ENCODE data around the gene MSN.
A peak's percentile ranks its signal among the peaks of the same experiment; 100 is the strongest.
"Not testable (repeated sequence)": the region's sequence is repeated elsewhere in the genome, so short reads cannot be mapped to it uniquely, and the experiment has no call there.

The MSN gene

DNA sequence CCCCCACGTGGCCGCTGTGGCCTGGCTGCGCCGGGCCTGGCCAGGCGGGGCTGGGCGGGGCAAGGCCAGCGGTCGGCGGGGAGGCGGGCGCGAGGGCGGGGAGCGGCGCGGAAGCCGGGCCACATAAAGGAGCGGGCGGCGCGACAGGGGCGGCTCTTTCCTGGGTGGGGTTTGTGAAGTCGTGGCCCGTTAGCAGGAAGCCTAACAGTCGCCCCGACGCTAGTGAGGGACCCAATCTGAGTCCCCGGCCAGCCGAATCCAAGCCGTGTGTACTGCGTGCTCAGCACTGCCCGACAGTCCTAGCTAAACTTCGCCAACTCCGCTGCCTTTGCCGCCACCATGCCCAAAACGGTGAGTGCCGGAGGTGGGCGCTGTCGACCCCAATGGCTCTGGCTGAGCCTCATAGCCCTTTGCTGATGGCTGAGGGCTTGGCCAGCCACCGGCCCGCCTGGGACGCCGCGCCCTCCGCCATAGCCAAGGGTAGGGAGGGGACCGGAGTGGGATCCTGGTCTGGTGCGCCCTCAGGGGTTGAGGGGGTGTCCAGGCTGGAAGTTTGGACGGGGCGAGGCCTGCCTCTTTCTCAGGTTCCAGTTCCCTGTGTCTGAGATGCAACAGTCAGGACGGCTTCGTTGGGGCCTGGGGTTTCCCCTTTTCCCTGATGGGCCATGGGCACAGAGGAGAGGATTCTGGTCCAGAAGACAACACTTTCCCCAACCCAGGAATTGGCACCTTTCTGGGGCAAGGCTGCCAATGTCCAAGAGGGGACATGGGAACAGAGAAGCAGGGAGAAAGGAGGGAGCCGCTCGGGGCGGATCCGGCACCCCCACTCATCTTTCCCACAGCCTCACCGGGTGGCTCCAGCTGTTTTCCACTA, at the start of gene MSN:
MSN (plus strand) TSS at position 152 of the 874 bp plus-strand sequence; CDS start at position 340, 188 bp downstream.
- DNase-seq: peak in 1 of 2 experiments; percentile 53

DNA sequence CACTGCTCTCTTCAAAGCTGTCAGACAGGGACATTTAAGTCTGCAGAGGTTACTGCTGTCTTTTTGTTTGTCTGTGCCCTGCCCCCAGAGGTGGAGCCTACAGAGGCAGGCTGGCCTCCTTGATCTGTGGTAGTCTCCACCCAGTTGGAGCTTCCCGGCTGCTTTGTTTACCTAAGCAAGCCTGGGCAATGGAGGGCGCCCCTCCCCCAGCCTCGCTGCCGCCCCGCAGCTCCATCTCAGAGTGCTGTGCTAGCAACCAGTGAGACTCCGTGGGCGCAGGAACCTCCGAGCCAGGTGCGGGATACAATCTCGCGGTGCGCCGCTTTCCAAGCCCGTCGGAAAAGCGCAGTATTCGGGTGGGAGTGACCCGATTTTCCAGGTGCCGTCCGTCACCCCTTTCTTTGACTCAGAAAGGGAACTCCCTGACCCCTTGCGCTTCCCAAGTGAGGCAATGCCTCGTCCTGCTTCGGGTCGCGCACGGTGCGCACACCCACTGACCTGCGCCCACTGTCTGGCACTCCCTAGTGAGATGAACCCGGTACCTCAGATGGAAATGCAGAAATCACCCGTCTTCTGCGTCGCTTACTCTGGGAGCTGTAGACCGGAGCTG, 47.3 kb upstream of the MSN start:
- DNase-seq: not testable (repeated sequence)

DNA sequence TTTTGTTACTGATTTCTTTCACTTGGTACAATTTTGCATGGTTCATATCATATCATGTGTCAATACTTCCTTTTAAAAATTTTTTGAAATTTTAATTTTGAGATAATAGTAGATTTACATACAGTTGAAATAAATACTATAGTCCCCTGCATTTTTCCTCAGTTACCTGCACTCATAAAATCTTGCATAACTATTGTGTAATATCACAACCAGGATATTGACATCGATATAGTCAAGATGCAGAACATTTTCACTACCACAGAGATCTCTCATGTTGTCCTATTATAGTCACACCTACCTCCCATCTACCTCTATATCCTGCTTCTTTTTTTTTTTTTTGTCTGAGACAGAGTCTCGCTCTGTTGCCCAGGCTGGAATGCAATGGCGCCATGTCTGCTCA, 36.7 kb upstream of the MSN start:
- DNase-seq: no peak

DNA sequence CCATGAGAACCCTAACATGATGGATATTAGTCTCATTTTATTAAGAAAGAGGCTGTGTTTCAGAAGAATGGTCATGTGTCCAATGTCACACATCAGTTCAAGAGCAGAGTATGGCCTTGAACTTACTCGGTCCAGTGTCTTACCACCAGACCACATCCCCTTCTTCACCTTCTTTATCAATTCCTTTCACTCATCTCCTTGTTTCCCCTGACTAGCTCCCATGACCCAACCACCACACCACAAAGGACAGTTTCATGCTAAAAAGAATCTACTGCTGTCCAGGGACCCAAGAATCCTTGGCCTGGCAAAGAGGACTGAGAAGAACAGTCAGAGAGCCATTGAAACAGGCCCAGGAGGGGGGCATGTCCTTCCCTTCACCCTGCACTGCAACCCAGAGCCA, 33.6 kb upstream of the MSN start:
- no peak for DNase-seq

DNA sequence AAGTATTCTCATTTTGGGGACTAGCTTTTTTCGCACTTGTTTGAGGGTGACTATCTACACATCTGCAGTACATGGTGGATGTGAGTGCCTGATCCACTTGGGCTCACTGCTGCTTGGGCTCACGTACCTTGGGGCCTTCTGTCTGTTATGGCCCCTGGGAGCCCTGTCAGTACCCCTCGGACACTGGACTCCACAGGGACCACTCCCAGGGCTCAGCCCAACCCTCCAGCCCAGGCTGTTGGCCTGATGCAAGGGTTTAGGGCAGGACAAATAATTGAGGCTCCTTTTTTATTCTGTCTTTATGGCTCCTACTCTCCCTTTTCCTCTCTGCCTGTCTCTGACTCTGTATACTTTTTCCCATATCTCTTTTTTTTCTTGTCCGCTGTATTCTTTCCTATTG, 32.7 kb upstream of the MSN start:
- no peak for DNase-seq

DNA sequence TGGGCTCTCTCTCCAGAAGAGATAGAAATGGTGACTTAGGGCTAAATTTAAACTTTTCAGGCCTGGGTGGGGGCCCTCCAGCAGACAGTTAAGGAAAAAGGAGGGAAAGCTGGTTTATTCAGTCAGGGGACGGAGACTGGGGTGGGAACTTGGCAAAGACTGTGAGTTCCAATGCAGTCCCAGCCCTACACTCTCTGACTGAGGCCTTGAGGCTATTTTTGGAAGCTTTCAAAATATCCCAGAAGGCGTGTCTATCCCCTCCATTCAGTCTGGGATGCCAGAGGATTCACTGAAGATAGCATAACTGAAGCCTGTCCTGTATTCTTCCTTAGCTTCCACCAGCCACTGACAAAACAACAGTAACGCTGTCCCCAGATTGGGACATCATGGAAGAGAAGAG, 32.1 kb upstream of the MSN start:
- no peak for DNase-seq

DNA sequence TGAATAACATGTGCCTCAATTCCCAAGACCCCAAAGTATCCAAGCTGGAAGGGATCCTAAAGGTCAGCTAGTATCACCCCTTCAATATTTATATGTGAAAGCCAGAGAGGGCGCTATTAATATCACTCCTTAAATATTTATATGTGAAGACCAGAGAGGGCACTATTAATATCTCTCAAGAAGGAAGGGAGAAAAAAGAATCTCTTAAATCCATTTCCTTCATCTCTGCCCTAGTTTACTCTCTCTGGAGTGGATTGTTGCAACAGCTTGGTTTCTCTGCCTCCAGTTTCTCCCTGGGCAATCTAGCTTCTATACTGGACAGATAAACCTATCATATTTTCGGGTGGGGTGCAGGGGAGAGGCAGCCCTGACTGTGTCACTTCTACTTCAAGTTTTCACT, 31.6 kb upstream of the MSN start:
- no peak for DNase-seq

DNA sequence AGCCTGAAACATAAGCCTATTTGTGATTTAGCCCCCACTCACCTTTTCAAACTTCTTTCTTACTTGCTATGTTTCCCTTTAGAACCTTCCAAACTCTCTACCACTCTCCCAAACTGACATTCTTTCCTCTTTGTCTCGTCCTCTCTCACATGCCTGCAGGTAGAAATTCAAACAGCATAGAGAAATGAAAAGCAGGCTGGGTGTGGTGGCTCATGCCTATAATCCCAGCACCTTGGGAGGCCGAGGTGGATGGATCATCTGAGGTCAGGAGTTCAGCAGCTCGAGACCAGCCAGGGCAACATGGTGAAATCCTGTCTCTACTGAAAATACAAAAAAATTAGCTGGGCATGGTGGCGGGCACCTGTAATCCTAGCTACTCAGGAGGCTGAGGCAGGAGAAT, 31.2 kb upstream of the MSN start:
- not testable (repeated sequence) for DNase-seq

DNA sequence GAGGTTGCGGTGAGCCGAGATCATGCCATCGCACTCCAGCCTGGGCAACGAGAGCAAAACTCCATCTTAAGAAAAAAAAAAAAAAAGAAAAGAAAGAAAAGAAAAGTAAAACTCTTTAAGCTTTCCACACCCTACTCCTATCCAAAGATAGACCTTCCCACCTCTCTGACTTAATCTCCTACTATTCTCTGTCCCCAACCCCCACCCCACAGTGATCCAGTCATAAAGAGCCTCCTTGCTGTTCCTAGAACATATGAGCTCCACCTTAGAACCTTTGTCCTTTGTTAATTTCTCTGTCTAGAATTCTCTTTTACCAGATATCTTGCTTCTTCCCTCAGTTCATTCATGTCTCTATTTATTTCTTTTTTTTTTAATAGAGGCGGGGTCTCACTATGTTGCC, 30.1 kb upstream of the MSN start:
- no peak for DNase-seq

DNA sequence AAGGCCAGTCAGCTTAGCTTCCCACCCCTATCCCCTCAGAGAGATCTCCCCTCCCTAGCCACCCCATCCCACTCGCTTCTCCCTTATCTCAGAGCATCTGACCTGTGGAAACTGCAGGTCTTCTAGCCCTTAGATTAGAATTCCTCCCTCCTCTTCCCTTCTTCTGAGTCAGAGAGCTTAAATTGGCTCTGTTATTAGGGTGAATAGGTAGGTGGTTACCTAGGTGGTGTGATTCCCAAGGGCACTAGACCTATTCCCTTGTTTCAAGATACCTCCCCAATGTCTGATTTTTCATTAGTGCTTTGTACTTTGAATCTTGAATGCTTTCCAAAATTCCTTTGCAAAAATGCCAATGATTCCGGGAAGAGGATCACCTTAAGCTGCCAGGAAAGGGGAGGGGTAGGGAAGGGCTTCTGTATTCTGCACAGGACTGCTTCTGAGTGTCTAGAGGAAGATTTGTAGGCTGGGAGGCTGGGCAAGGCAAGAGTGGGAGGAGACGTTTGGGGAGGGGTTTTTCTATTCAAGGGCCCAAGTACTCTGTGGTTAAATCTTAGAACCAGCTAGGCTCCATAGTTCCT, 24.5 kb upstream of the MSN start:
- DNase-seq: no peak

DNA sequence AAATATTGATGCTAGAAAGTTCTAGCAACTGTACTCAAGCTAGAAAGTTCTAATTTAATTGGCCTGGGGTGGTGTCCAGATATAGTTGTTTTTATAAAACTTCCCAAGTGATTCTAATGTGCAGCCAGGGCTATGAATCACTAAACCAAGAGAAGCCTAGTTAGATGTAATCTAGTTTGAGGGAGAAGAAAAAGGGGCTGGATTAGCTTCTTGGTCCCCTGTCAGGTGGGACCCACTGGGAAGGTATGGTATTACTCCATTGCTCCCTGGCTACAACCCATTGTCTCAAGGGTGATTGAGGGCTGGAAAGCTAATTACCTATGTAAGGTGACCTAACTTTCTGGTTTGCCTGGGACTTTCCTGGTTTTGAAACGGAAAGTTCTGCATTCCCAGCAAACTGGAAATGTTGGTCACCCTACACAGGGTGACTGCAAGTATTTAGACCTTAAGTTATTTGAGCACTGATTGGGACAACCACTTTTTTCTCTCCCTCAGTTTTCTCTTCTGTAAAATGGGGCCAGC, 23.9 kb upstream of the MSN start:
- DNase-seq: no peak

DNA sequence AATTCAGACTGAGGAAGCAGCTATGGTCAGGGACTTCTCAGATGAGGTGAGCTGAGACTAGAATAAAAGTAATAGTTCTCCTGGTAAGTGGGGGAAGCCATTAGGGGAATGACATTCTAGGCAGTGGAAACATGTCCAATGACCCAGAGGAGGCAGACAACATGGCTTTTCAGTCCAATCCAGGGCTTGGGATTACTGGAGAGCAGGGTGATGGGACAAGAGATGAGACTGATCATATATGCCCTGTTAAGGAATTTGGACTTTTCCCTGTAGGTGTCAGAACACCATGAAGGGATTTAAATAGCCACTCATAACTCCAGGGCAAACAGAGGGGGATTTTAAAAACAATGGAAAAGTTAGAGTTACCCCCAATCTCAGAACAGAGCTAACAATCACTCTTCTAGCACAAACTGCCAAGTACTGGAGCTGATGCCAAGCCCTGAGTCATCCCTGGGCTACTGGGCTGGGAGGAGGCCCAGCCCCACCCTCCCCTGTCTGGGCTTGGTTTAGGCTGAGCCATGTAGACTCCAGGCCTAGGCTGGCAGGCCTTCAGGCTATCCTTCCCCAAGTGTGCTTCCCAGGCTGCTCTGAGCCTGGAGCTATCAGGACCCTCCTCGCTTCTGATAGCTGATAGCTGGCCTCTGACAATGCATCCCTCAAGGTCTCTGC, 22.7 kb upstream of the MSN start:
- no peak for DNase-seq

DNA sequence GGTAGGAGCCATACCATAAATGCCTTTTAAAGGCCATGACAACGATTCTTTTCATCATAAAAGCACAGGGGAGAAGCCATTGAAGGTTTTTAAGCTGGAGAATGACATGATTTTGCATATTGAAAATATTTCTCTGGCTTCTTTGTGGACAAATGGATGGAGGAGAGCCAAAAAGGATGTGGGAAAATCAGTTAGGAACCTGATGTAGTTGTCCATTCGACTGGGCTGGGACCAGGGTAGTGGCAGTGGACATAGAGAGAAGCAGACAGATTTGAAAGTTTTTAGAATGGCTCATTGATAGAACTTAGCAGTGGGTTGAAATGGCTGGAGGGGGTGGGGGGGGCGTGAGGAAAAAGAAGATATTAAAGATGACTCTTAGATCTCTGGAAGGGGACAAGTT, 19.7 kb upstream of the MSN start:
- no peak for DNase-seq

DNA sequence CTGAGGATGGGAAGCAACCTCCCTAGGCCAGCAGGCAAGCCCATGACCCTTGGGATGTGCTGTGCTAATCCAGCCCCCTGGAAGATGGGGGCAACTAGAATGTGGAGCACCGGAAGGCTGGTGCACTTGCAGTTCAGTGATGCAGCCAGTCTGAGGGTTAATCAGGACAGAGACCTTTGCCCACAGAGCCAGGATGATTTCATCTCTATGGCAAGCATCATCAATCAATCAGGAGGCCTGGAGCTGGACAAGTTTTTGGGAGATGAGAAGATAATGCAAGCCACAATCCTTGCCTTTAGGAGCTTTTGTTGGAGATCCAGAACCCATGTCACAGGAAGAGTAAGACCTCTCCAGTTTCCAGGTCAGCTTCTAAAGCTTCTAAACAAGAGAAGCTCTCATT, 15.4 kb upstream of the MSN start:
- no peak for DNase-seq

DNA sequence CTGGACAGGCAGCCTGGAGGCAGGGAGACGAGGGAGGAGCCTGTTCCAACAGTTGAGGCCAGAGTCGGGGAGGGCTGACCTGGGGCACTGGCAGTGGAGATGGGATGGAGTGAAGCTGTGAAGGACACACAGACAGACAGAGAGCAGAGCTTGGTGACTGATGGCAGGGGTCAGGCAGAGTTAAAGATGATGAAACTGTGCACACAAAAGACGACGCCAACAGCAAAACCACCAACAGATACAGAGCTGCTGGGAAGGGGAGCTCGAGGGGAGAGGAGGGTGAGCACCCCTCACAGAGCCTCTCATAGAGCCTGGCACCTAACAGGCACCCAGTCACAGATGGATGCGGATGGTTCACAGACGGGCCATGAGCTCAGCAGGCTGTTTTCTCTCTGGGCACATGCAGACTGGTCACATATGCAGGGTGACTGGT, 10.4 kb upstream of the MSN start:
- DNase-seq: not testable (repeated sequence)

DNA sequence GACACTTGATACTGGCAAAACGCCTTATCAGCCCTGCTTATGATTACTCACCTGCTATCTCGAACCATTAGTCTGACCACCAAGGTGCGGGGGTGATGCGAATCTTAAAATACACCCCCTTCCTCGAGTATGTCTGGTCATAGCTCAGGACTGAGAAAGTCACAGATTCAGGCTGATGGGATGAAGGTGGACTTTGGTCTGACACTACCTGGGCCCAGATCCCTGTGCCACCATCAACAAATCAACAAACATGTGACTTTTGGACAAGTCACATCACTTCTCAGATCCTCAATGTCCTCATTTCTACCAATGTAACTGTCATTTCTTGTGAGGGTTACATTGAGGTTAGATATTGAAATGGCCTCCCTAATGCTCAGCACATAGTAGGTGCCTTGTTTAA, 9.8 kb upstream of the MSN start:
- no peak for DNase-seq

DNA sequence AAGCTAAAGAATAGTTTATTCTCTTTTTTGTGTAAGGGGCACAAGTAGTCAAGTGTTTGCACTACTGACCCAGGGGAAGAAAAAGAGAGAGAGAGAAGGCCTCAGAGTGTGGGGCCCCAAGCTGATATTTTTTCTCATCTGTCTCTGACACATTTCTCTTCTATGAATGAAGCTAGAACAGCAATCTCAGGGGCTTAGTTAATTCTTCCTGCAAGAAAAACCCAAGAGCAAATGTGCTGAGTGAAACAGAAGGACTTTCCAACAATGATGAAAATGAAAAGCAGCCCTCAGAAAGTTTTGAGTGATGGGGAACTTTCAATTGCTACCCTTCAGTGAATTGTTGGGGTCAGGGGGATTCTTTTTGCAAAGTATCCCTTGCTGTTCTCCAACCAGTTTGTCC, 9.2 kb upstream of the MSN start:
- no peak for DNase-seq

DNA sequence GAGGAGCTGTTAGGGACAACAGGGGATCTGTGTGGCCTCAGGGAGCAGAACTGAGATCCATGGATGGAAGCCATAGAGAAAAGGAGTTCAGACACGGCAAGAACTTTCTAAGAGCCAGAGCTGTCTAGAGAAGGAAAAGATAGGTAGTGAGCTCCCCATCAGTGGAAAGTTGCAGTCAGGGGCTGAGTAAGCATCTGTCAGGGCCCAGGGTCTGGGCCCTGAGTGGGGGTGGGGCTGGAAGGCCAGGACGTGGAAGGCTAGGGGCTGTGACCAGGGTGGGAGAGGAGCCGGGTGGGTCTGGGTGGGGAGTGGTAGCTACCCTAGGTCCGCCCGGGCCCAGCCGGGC, 324 bp upstream of the MSN start:
- no peak for DNase-seq

DNA sequence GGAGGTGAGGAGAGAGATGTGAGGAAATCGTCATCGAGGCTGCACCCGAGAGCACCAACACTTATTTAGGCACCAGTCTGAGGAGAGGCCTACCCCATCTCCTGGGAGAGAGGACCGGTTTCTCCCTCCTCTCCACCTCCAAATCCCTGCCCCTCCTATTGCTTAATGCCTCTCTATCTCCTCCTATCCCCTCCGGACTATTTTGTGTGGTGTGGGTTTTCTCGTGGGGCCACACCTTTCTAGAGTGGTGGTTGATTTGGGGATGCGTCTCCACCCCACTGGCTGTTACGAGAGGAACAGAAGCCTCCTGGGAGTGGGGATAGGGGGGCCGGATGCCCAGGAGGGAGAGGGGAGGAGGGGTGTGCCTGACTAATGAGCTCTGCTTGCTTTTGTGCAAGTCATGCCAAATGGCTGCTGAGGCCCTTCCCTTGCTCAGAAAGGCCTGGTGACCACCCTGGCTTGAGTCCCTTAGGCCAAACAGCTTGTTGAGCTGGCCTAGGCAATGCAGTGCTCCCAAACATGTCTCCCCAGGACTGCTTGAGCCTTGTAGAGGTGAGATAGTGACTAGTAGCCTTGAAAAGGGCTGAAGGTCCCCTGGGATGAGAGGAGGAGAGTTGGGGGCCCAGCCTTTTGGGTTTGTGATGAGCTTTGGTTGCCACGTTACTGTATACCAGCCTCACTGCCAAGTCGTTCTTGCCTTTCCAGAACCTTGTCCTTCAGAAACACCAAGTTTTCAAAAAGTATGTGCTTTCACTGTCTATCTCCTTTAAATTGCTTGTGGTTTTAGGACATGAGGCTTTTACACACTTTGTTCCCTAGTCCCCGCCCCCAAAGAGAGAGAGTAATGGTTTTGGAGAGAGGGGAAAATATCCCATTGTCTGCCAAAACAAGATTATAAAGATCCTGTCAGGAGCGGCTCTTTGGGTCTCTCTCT, 1.2 kb downstream of the MSN start:
- peak; percentile 63 to 65 for DNase-seq

DNA sequence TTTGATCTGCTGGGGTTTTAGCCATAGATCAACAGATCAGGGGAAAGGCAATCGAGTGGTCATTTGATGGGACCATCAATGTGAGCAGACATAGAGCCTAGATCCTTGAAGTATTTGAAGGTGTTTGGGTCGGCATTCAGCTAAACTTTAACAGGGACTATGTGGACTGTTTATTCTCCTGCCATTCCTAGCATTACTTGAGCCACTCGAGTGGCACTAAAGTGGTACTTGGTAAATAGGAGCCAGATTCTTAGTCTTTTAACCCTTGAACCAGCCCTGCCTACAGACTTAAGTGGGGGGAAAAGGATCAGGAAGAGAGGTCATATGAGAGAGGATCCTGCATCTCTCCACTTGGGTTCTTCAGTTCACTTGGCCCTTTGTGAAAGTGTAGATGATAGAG, 3.8 kb downstream of the MSN start:
- no peak for DNase-seq

DNA sequence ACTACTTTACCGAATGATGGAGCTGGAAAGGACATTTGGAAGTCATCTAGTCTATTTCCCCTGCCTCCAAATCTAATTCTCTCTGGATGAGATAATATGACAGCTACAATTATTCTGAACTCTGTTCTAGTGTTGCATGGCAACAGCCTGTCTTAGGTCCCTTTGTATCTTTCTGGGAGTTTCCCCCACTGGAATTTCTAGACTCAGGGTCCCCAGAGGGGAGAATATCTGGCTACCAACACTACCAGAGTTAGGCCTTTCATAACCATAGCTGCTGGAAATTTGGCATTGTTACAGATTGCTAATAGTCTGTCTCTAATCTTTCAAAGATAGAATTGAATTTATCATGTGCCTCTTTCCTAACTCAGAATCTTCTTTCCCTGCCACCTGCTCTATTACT, 4.5 kb downstream of the MSN start:
- no peak for DNase-seq

DNA sequence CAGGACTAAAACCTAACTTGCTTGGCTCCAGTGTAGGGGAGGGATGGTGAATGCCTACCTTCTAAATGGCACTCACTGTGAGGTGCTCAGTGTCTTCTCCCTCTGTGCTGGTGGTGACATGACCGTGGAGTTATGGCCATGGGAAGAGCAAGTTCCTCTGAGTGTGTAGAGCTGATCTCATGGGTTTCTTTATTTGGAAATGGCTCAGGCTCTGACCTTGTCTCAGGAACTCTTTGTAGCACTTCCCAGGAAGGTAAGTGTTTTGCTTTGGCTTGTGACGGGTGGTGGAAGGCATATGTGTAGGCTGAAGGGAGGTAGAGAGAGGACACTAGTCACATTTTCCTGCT, 6.4 kb downstream of the MSN start:
- no peak for DNase-seq

Measured in AML-193 (cell line).